Effector memory CD8-positive, alpha-beta T cell (primary cell): ENCODE data around the gene NLGN3.

Source experiments
- ATAC-seq: fragments of 150-1000 bp; cut with Tn5 transposase; replicated peaks from 2 replicates; pipeline ENCODE4 v1.10.0; 2021; ENCODE audit warnings: mild to moderate bottlenecking, moderate library complexity
- DNase-seq, 3 experiments: peaks; one replicate each; pipeline ENCODE4 v3.0.0; 2021
- H3K27ac Mint-ChIP-seq, 2 donors: one replicate each; pipeline ENCODE4 v1.8.0; 2022; ENCODE audit warnings: mild to moderate bottlenecking in 2 of 2, mixed read lengths in 2 of 2, moderate library complexity in 2 of 2
- H3K27me3 Mint-ChIP-seq, 2 donors: one replicate each; pipeline ENCODE4 v1.8.0; 2022; ENCODE audit warnings: mixed read lengths in 2 of 2
- H3K36me3 Mint-ChIP-seq: one replicate; pipeline ENCODE4 v1.8.0; 2022; ENCODE audit warnings: mild to moderate bottlenecking, moderate library complexity, mixed read lengths; ENCODE audit not compliant: insufficient read depth
- H3K4me1 Mint-ChIP-seq, 2 donors: one replicate each; pipeline ENCODE4 v1.8.0; 2022; ENCODE audit warnings: low read depth in 2 of 2, mixed read lengths in 2 of 2
- H3K4me3 Mint-ChIP-seq, 2 donors: one replicate each; pipeline ENCODE4 v1.8.0; 2022; ENCODE audit warnings: mild to moderate bottlenecking in 2 of 2, mixed read lengths in 2 of 2, moderate library complexity in 2 of 2
- H3K9me3 Mint-ChIP-seq, 2 donors: one replicate each; pipeline ENCODE4 v1.8.0; 2022; ENCODE audit warnings: mixed read lengths in 2 of 2

The NLGN3 gene

GRCh38 chrX:71182871-71183270, 38.2 kb downstream of the NLGN3 start:
- H3K9me3 Mint-ChIP-seq = no peaks in the 10 kb centered on the region
- ATAC-seq (no peak), DNase-seq (no peak)
- peak overlapping the region; percentile 97 for H3K27ac Mint-ChIP-seq
- H3K27me3 Mint-ChIP-seq = no peaks in the 10 kb centered on the region
- peak overlapping the region; percentile 83 to 87 for H3K4me3 Mint-ChIP-seq
- H3K4me1 Mint-ChIP-seq = peaks cover 3 to 5% of the 10 kb centered on the region in 2 donors
- peaks cover 15% of the 10 kb centered on the region for H3K36me3 Mint-ChIP-seq

- Mint-ChIP-seq H3K9me3 (no peaks in the 10 kb centered on the region), H3K27me3 (no peaks in the 10 kb centered on the region), H3K36me3 (peaks cover 15% of the 10 kb centered on the region), H3K27ac (no peak overlapping the region), H3K4me3 (no peak overlapping the region), H3K4me1 (peaks cover 3 to 5% of the 10 kb centered on the region in 2 donors)
- DNase-seq (no peak), ATAC-seq (no peak)
Measured at GRCh38 chrX:71183341-71183740, 38.7 kb downstream of the NLGN3 start.

- Mint-ChIP-seq H3K27me3 (no peaks in the 10 kb centered on the region), H3K27ac (no peak overlapping the region), H3K4me1 (peaks cover 3 to 5% of the 10 kb centered on the region in 2 donors), H3K9me3 (no peaks in the 10 kb centered on the region), H3K4me3 (no peak overlapping the region), H3K36me3 (peaks cover 15% of the 10 kb centered on the region)
- ATAC-seq (no peak), DNase-seq (no peak)
Measured at GRCh38 chrX:71184092-71184491, 39.5 kb downstream of the NLGN3 start.

GRCh38 chrX:71184803-71185495, 40.3 kb downstream of the NLGN3 start:
- Mint-ChIP-seq H3K27me3 (no peaks in the 10 kb centered on the region), H3K4me3 (no peak overlapping the region), H3K36me3 (peaks cover 15% of the 10 kb centered on the region), H3K4me1 (peaks cover 0 to 5% of the 10 kb centered on the region in 2 donors), H3K9me3 (no peaks in the 10 kb centered on the region), H3K27ac (no peak overlapping the region)
- ATAC-seq (no peak), DNase-seq (no peak)

- H3K4me1 Mint-ChIP-seq = peaks cover 10 to 19% of the 10 kb centered on the region in 2 donors
- no peak overlapping the region for H3K4me3 Mint-ChIP-seq
- H3K27ac Mint-ChIP-seq = peak overlapping the region; percentile 15 to 46
- ATAC-seq (no peak), DNase-seq (no peak)
- H3K36me3 Mint-ChIP-seq = peaks cover 16% of the 10 kb centered on the region
- H3K27me3 Mint-ChIP-seq = no peaks in the 10 kb centered on the region
- H3K9me3 Mint-ChIP-seq = no peaks in the 10 kb centered on the region
Measured at GRCh38 chrX:71191248-71191647, 46.6 kb downstream of the NLGN3 start.

- DNase-seq = peak in 1 of 3 experiments; percentile 1
Measured at GRCh38 chrX:71195964-71196649, 51.5 kb downstream of the NLGN3 start.

GRCh38 chrX:71198066-71198465, 53.4 kb downstream of the NLGN3 start:
- Mint-ChIP-seq H3K4me3 (peak overlapping the region; percentile 78 to 82), H3K36me3 (peaks cover 12% of the 10 kb centered on the region), H3K27ac (peak overlapping the region; percentile 85 to 87), H3K9me3 (no peaks in the 10 kb centered on the region), H3K4me1 (peaks cover 14 to 17% of the 10 kb centered on the region in 2 donors), H3K27me3 (no peaks in the 10 kb centered on the region)
- ATAC-seq (peak; percentile 31), DNase-seq (no peak)

More at GRCh38 chrX:71195964-71196649, 51.5 kb downstream of the NLGN3 start:
- Mint-ChIP-seq H3K4me1 (peaks cover 19 to 22% of the 10 kb centered on the region in 2 donors), H3K36me3 (peaks cover 12% of the 10 kb centered on the region), H3K9me3 (no peaks in the 10 kb centered on the region), H3K4me3 (peak overlapping the region; percentile 78 to 82), H3K27ac (peak overlapping the region; percentile 85 to 87), H3K27me3 (no peaks in the 10 kb centered on the region)
- peak; percentile 84 for ATAC-seq

- Mint-ChIP-seq H3K27ac (peak overlapping the region in 1 of 2 donors; percentile 57), H3K36me3 (peaks cover 9% of the 10 kb centered on the region), H3K4me1 (peaks cover 14 to 17% of the 10 kb centered on the region in 2 donors), H3K27me3 (no peaks in the 10 kb centered on the region), H3K9me3 (no peaks in the 10 kb centered on the region), H3K4me3 (peak overlapping the region in 1 of 2 donors; percentile 40)
- ATAC-seq = no peak
- DNase-seq = no peak
Measured at GRCh38 chrX:71199252-71200008, 54.8 kb downstream of the NLGN3 start.

GRCh38 chrX:71210816-71211215, 66.2 kb downstream of the NLGN3 start:
- ATAC-seq (no peak), DNase-seq (no peak)
- H3K4me1 Mint-ChIP-seq = no peaks in the 10 kb centered on the region
- H3K27me3 Mint-ChIP-seq = peaks cover 5 to 24% of the 10 kb centered on the region in 2 donors
- H3K4me3 Mint-ChIP-seq = no peak overlapping the region
- H3K36me3 Mint-ChIP-seq = no peaks in the 10 kb centered on the region
- no peak overlapping the region for H3K27ac Mint-ChIP-seq
- H3K9me3 Mint-ChIP-seq = no peaks in the 10 kb centered on the region

- H3K4me3 Mint-ChIP-seq = no peak overlapping the region
- H3K27ac Mint-ChIP-seq = no peak overlapping the region
- H3K27me3 Mint-ChIP-seq = peaks cover 5 to 24% of the 10 kb centered on the region in 2 donors
- ATAC-seq (no peak), DNase-seq (no peak)
- H3K9me3 Mint-ChIP-seq = no peaks in the 10 kb centered on the region
- no peaks in the 10 kb centered on the region for H3K36me3 Mint-ChIP-seq
- no peaks in the 10 kb centered on the region for H3K4me1 Mint-ChIP-seq
Measured at GRCh38 chrX:71212536-71212935, 67.9 kb downstream of the NLGN3 start.

- Mint-ChIP-seq H3K36me3 (no peaks in the 10 kb centered on the region), H3K4me3 (no peak overlapping the region), H3K27me3 (peaks cover 5 to 24% of the 10 kb centered on the region in 2 donors), H3K4me1 (no peaks in the 10 kb centered on the region), H3K27ac (no peak overlapping the region), H3K9me3 (no peaks in the 10 kb centered on the region)
- ATAC-seq (no peak), DNase-seq (no peak)
Measured at GRCh38 chrX:71214152-71214551, 69.5 kb downstream of the NLGN3 start.

GRCh38 chrX:71214604-71215337, 70.1 kb downstream of the NLGN3 start:
- Mint-ChIP-seq H3K27me3 (peaks cover 5 to 24% of the 10 kb centered on the region in 2 donors), H3K27ac (no peak overlapping the region), H3K4me3 (no peak overlapping the region), H3K36me3 (no peaks in the 10 kb centered on the region), H3K9me3 (no peaks in the 10 kb centered on the region), H3K4me1 (no peaks in the 10 kb centered on the region)
- ATAC-seq (no peak), DNase-seq (no peak)

GRCh38 chrX:71215338-71215912, 70.8 kb downstream of the NLGN3 start:
- Mint-ChIP-seq H3K27ac (no peak overlapping the region), H3K27me3 (peaks cover 5 to 24% of the 10 kb centered on the region in 2 donors), H3K36me3 (no peaks in the 10 kb centered on the region), H3K4me3 (no peak overlapping the region), H3K4me1 (no peaks in the 10 kb centered on the region), H3K9me3 (no peaks in the 10 kb centered on the region)
- DNase-seq (no peak), ATAC-seq (no peak)
